Stomach (tissue), 9 donors: ENCODE measurements around the gene SPATA21. TPM values are rescaled to one million over a fixed set of nuclear protein-coding genes. Genes with fewer than 3 reads are reported as not detected.

ENCODE experiments used
- DNase-seq, 2 donors: peaks; one replicate each; pipeline versions ENCODE4 v3.0.0 to v3.0.0-alpha.2; 2013 to 2019
- H3K27ac ChIP-seq, 5 donors: fragments of 200-600 bp in 4 of 5; sonication (generic) in 4 of 5; one replicate each; pipeline ENCODE4 v1.5.1; 2013 to 2019; ENCODE audit warnings: mild to moderate bottlenecking in 1 of 5, moderate library complexity in 1 of 5
- H3K27me3 ChIP-seq, 3 donors: fragments of 200-600 bp; sonication (generic); one replicate each; pipeline ENCODE4 v1.5.1; 2017 to 2019; ENCODE audit warnings: mixed run types in 1 of 3
- H3K36me3 ChIP-seq, 4 donors: fragments of 200-600 bp; sonication (generic); 1 replicate in 3 of 4; 2 replicates in 1 of 4; pipeline ENCODE4 v1.5.1; 2016 to 2019
- H3K4me1 ChIP-seq, 4 donors: fragments of 200-600 bp; sonication (generic); one replicate each; pipeline ENCODE4 v1.5.1; 2016 to 2019
- H3K4me3 ChIP-seq, 4 donors: fragments of 200-600 bp; sonication (generic) in 3 of 4; one replicate each; pipeline ENCODE4 v1.5.1; 2016 to 2019; ENCODE audit warnings: mild to moderate bottlenecking in 1 of 4
- H3K9me3 ChIP-seq, 4 donors: fragments of 200-600 bp; sonication (generic); one replicate each; pipeline ENCODE4 v1.5.1; 2016 to 2019
- EP300 ChIP-seq: sonication (generic); formaldehyde crosslinking; IDR thresholded peaks from one replicate; pipeline ENCODE4 v1.6.1; 2017; ENCODE audit warnings: antibody characterized with exemption
- POLR2A ChIP-seq, 4 donors: fragments of 450-650 bp; IDR thresholded peaks; one replicate each; pipeline ENCODE4 v1.6.1; 2016; ENCODE audit warnings: antibody characterized with exemption in 4 of 4, control low read depth in 2 of 4, mild to moderate bottlenecking in 1 of 4, moderate library complexity in 1 of 4
- POLR2AphosphoS5 ChIP-seq, 3 donors: sonication (generic); formaldehyde crosslinking; IDR thresholded peaks; one replicate each; pipeline ENCODE4 v1.6.1; 2016; ENCODE audit warnings: antibody characterized with exemption in 3 of 3
- WGBS, 5 donors: extraction: QIAGEN DNeasy Blood & Tissue Kit in 3 of 5; methylation state at CpG; one replicate each; pipeline versions ENCODE4 v1.1.5 to v1.1.7; 2013 to 2018; 5-methylcytosine and 5-hydroxymethylcytosine counted together
- intact Hi-C: fragments of 100-400 bp; cut with DNase I; formaldehyde crosslinking; loops from one replicate; pipeline ENCODE4 v1.15.1; 2023; ENCODE audit warnings: low total_unique reads
- polyA plus RNA-seq, 3 donors: library from polyadenylated mRNA; stranded (reverse); fragments of 200-250 nt; gene quantifications; one replicate each; pipeline ENCODE4 v1.2.3, GENCODE V29; 2013
- total RNA-seq, 5 donors: library from RNA; depleted of rRNA; stranded (reverse); fragments of >200 nt; gene quantifications; one replicate each; pipeline versions ENCODE4 v1.1.0 to v1.2.3, GENCODE V29; 2014 to 2016
- TF ChIP-seq, protein P1 (sequence below), 7 experiments: fragments of 450-650 bp in 4 of 7; fragments of 200-600 bp in 3 of 7; sonication (generic) in 3 of 7; IDR thresholded peaks; one replicate each; pipeline ENCODE4 v1.5.1; 2016 to 2019; ENCODE audit warnings: antibody characterized with exemption in 7 of 7, control low read depth in 2 of 7, mild to moderate bottlenecking in 1 of 7
- donor health status: healthy with polysubstance abuse.
- donor health status: Bipolar disorder and iron deficiency.
- donor health status: healthy.

Gene SPATA21
- total and polyA plus RNA-seq, 8 donors = 0.25 to 0.31 (median 0.30) TPM; not detected in 5

DNA sequence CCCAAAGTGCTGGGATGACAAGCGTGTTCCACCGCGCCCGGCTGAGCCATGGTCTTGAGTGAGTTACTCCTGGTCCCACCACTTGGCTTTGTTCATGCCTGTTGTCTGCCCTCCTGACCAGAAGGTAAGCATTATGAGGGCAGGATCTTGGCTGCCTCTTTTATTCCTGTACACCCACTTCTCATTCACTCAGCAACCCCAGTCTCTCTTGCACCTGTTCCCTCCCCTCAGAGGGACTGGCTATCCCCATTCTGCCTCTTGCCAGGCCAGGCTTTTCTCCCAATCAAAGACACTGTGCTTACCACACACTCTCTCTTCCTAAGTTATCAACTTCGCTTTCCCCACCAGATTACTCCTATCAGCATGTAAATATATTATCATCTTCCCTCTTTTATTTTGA is 26.4 kb downstream of the SPATA21 start:
- no peak for DNase-seq
- H3K9me3 ChIP-seq = no peaks in the 10 kb centered on the region
- H3K4me3 ChIP-seq = no peak overlapping the region
- H3K27ac ChIP-seq = no peak overlapping the region
- H3K27me3 ChIP-seq = no peaks in the 10 kb centered on the region
- intact Hi-C loops = no loop called here
- no peaks in the 10 kb centered on the region for H3K36me3 ChIP-seq
- H3K4me1 ChIP-seq = no peaks in the 10 kb centered on the region
- TF ChIP-seq POLR2AphosphoS5 (IDR thresholded peaks at IDR 0.05) = no peak
- no peak for TF ChIP-seq POLR2A (IDR thresholded peaks at IDR 0.05)
- TF ChIP-seq EP300 = no peak
- TF ChIP-seq, protein P1, sequence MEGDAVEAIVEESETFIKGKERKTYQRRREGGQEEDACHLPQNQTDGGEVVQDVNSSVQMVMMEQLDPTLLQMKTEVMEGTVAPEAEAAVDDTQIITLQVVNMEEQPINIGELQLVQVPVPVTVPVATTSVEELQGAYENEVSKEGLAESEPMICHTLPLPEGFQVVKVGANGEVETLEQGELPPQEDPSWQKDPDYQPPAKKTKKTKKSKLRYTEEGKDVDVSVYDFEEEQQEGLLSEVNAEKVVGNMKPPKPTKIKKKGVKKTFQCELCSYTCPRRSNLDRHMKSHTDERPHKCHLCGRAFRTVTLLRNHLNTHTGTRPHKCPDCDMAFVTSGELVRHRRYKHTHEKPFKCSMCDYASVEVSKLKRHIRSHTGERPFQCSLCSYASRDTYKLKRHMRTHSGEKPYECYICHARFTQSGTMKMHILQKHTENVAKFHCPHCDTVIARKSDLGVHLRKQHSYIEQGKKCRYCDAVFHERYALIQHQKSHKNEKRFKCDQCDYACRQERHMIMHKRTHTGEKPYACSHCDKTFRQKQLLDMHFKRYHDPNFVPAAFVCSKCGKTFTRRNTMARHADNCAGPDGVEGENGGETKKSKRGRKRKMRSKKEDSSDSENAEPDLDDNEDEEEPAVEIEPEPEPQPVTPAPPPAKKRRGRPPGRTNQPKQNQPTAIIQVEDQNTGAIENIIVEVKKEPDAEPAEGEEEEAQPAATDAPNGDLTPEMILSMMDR (IDR thresholded peaks at IDR 0.05) = no peak
- WGBS, 5 donors = 87 to 98% (median 90%) methylated on average over 5 of the region's 5 CpGs

GRCh38 chr1:16409536-16410152 is 27.6 kb downstream of the SPATA21 start:
- intact Hi-C loops = no loop called here
- TF ChIP-seq POLR2AphosphoS5 (IDR thresholded peaks at IDR 0.05) (no peak), POLR2A (IDR thresholded peaks at IDR 0.05) (no peak), EP300 (no peak)
- TF ChIP-seq, protein P1 (IDR thresholded peaks at IDR 0.05) = no peak
- Histone ChIP-seq H3K9me3 (no peaks in the 10 kb centered on the region), H3K4me1 (no peaks in the 10 kb centered on the region), H3K27ac (no peak overlapping the region), H3K27me3 (no peaks in the 10 kb centered on the region), H3K36me3 (no peaks in the 10 kb centered on the region), H3K4me3 (no peak overlapping the region)
- WGBS, 5 donors = 79 to 87% (median 86%) methylated on average over 19 to 25 of the region's 25 CpGs
- DNase-seq = no peak

DNA sequence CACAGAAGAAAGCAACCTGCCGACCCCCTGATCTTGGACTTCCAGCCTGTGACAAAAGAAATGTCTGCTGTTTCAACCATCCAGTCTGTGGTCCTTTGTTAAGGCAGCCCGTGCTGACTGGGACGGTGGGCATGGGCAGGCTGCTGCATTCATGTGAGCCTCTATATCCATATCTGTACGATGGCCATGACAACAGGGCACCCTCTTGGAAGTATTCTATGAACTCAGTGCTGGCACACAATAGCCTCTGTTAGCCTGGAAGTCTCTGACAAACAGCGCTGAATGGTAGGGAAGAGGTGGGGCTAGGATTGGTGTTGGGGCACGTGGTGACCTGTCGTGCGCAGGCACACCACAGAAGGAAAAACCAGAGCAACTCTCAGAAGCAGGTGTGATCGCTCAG is 30.4 kb downstream of the SPATA21 start:
- DNase-seq = no peak
- Histone ChIP-seq H3K4me3 (no peak overlapping the region), H3K36me3 (no peaks in the 10 kb centered on the region), H3K27me3 (no peaks in the 10 kb centered on the region), H3K9me3 (no peaks in the 10 kb centered on the region), H3K27ac (no peak overlapping the region), H3K4me1 (no peaks in the 10 kb centered on the region)
- TF ChIP-seq POLR2A (IDR thresholded peaks at IDR 0.05) (no peak), POLR2AphosphoS5 (IDR thresholded peaks at IDR 0.05) (no peak), EP300 (no peak)
- TF ChIP-seq, protein P1 (IDR thresholded peaks at IDR 0.05) = no peak
- 76 to 87% (median 83%) methylated on average over 8 to 9 of the region's 9 CpGs for WGBS, 5 donors
- intact Hi-C loops = no loop called here

DNA sequence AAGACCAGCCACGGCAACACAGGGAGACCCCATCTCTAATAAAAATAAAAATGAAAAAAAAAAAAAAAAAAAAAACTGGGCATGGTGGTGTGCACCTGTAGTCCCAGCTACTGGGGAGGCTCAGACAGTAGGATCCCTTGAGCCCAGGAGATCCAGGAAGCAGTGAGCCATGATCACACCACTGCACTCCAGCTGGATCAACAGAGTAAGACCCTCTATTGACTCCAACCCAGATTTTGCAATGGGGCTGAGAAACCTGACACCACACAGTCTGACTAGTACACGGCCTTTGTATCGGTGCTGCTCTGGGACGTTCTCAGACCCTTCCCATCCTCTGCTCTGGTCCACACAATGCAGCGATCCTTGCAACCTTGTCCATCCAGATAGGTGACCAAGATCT is 31.8 kb downstream of the SPATA21 start:
- peaks cover 0 to 6% (median 2%) of the 10 kb centered on the region in 4 donors for H3K36me3 ChIP-seq
- no peak overlapping the region for H3K27ac ChIP-seq
- TF ChIP-seq EP300 (no peak), POLR2AphosphoS5 (IDR thresholded peaks at IDR 0.05) (no peak), POLR2A (IDR thresholded peaks at IDR 0.05) (no peak)
- TF ChIP-seq, protein P1 (IDR thresholded peaks at IDR 0.05) = no peak
- 59 to 69% (median 61%) methylated on average over 5 of the region's 5 CpGs for WGBS, 5 donors
- no peaks in the 10 kb centered on the region for H3K4me1 ChIP-seq
- H3K27me3 ChIP-seq = no peaks in the 10 kb centered on the region
- intact Hi-C loops = no loop called here
- no peaks in the 10 kb centered on the region for H3K9me3 ChIP-seq
- no peak for DNase-seq
- H3K4me3 ChIP-seq = no peak overlapping the region
